GM23248 (cell line): ENCODE data around the gene COG5.
A peak's percentile ranks its signal among the peaks of the same experiment; 100 is the strongest.

Experiments
- EZH2 ChIP-seq: fragments of 200-600 bp; sonication (generic); IDR thresholded peaks from 2 replicates; pipeline ENCODE4 v1.6.1; 2018; ENCODE audit warnings: antibody characterized with exemption, mild to moderate bottlenecking; ENCODE audit not compliant: insufficient read depth, poor library complexity, severe bottlenecking
- EZH2phosphoT487 ChIP-seq: fragments of 200-600 bp; sonication (generic); IDR thresholded peaks from 2 replicates; pipeline ENCODE4 v1.6.1; 2018; ENCODE audit warnings: antibody characterized with exemption, moderate library complexity, mild to moderate bottlenecking, low read depth; ENCODE audit not compliant: insufficient read depth

DNA sequence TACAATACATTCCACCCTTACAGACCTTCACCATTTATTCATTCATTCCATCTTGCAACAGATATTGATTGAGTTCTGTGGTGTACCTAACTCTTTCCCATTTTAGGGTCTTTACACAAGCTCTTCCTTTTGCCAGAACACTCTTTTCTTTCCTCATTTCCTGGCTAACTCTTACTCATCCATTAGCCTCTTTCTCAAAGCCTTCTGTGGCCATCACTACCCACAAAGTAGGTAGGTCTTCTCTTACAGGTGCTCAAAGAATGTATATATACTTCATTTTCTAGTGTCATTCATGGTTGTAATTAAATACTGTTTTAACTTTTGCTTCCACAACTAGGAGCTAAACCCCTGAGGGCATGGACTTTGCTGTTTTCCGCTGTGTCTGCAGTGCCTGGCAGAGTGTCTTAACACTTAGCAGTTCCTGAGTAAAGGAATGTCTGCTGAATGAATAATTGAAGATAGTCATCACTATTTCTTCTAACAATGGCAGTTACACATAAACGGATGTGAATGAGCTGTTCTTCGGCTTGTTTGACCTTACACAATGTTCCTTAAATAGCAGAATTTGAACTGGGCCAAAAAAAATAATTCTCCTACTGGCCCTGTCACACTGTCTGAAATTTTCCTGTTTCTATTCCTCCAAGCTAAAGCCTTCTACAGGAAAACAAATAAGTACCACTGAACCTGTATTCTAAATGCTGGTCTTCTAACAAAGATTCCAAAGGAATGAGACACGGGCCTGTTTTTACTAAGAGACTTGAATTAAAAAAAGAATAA, 31.4 kb upstream of the COG5 start:
- TF ChIP-seq EZH2phosphoT487 (peak; percentile 66; the same call in 1 of the 2 replicates), EZH2 (no peak)
